NOMO-1 treated with DMSO at 0.1 percent for 48 hours (cell line): ENCODE measurements around the gene ETV4.

Source experiments
- DNase-seq: peaks from one replicate; lab custom pipeline; 2025; ENCODE audit not compliant: unreplicated experiment; lab: John Stamatoyannopoulos, UW

Gene ETV4

DNA sequence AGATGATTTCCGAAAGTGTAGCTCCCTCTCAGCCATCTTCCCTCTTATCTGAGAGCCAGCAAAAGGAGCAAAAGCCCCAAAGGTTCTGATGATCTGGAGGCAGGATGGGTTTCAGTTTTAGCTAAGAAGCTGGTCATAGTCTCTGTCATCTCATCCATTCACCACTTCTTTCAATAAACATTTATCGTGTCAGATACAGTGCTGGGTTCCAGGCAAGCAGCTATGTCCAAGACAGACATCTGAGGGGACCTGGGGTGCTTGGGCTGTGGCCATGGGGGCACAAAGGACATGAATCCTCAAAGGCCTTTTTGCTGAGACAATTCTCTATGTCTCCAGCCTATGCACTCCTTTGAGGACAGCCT is 1.0 kb upstream of the ETV4 start:
- no peak for DNase-seq

DNA sequence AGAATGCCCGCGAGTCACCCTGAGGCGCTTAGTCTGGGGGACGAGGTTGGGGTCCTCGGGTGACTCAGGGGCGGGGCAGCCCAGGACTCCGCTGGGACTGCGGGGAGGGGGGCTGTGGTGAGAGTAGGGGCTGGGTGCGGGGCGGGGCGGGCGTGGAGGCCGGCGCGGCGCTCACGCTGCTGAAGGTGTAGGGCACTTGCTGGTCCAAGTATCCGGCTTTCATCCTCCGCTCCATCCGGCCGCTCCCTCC is 832 bp downstream of the ETV4 start:
- no peak for DNase-seq

DNA sequence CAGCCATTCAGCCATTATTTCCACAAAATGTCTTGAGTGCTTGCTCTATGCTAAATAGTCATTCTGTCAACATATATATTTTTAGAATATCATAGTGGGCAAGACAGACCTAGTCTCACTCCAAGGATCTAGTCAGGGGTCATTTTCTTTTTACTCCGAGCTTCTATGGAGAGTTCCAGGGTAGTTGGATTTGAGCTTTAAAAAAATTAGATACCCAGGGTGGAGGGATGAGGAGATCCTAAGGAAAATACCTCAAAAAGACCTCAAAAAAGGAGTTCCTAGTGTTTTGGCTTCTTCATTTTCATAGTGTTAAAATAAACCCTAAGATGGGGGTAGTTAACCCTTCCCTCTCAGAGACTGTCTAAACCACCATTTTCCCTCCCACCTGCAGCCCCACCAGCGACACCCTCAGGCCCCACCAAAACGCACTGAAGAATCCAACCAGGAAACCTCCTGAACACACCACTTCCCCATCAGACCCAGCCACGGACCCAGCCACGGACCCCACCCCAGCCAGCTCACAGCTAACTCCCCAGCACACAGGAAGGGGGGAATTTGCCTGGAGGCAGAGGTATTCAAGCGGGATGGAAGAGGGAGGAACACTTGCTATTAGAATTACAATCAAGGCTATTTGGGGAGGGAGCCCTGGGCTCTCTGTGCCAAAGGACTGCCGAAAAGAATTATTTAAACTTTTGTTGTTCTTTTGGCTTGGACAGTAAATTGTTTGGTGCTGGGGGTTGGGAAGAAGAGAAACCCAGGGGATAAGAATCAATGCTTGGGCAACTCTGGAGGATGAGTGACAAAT is 2.2 kb downstream of the ETV4 start:
- DNase-seq = no peak

DNA sequence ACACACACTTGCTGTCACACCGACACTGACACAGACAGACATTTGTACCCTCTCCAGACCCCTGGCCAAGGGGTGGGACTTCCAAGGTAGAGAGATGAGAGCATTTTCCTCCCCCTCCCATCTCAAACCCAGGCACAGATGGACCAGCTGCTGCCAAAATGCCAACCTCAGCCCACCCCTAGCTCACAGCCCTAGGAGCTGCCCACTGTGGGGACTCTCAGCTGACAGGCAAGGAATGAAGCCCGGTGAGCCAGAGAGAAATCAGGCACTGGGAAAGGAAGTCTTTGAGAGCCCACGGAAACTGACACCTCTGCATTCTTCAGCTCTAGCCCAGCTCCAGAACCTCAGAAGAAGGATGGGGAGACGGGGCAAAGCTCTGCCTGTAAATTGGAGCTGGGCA is 2.8 kb downstream of the ETV4 start:
- DNase-seq = no peak

DNA sequence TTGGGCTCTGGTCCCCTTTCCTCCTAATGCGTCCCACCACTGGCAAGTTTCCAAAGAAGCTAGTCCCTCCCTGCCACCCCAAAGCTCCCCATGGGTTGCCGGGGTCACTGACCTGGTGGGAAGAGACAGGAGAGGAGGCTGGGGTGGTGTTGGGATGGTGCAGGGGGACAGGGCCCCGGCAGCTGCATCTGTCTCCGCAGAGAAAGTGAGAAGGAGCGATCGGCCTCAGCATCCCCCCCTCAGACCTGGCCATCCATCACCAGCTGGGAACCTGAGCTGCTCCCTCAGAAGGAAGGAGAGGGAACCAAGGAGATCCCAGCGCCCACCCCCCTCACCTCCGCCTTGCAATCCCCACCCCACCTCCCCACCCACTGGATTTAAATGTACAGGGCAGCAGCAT is 3.3 kb downstream of the ETV4 start:
- no peak for DNase-seq

DNA sequence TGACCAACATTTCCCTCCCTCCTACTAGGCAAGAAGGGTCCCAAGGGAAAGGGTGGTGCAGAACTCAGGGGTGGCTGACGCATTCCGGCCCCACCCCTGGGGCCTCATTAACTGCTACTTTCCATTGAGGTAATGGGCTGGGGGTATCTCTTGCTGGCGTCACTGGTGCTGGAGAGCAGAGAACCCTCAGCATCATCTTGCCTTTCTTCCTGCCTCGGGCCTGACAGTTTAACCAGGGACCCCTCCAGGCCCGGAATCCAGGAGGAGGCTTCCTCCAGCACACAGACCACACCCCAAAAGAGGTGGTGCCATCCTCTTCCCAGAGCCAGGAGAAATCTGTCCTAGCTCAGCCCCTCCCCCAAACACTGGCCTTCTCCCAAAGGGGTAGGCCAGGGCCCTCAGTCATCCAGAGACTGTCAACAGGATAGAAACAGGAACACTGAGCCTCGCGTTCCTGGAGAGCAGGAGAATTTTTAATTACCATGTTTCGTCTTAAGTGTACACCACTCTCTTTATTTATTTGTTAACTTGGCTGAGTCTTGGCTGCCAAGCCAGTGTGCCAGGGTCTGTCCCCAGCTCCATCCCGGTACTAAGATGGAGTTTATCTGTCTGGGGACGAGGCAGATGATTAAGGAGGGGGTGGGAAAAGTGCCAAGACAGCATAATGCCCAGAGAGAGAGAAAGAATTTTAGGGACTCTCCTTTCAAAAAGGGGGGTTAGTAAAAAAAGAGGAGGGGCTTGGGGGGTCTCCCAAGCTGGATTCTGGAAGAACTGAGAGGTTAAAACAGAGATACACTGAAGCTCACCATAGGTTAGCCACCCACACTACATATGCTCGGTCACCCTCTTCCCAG is 5.1 kb downstream of the ETV4 start:
- DNase-seq = no peak

DNA sequence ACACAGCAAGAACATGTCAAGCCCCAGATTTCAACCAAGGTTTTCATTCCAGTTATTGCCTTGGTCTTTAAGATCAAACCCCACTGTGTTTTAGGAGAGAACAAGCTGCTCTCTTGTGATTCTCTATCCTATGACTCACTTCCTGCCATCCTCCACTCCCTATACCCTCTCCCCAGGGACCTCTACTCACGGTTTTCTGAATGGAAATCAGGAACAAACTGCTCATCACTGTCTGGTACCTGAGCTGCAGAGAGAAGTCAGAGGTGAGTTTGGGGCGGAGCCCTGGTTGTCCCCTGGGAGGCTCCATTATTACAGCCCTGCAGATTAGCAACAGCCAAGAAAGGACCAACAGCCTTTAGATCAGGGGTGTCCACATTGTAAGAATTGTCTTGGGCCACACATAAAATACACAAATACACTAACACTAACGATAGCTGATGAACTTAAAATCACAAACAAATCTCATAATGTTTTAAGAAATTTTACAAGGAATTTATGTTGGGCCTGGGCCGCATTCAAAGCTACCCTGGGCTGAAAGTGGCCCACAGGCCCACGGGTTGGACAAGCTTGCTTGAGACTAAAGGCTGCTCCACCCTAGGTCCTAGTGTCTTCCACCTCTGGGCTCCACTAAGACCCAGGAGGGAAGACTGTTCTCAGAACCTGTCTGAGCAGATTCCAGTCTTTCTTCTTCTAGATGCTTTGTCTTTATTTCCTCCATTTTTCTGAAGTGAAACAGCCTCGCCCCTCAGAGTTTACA is 9.7 kb downstream of the ETV4 start:
- DNase-seq = no peak

DNA sequence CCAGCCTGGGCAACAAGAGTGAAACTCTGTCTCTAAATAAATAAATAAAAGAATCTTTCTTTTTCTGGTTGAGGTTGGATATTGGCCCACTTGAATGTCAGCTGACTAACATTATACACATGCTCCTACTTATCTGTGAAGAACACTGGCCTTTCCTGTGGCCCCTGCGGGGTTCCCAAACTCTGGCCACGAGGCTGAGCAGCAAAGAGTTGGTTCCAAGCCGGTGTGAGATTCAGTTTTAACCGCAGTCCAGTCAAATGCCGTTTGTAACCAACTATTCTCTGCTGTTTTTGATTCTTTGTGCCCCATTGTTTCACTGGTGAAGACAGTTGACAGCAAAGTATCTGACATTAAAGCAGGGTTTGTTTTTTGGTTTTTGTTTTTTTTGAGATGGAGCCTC is 11.2 kb downstream of the ETV4 start:
- no peak for DNase-seq

DNA sequence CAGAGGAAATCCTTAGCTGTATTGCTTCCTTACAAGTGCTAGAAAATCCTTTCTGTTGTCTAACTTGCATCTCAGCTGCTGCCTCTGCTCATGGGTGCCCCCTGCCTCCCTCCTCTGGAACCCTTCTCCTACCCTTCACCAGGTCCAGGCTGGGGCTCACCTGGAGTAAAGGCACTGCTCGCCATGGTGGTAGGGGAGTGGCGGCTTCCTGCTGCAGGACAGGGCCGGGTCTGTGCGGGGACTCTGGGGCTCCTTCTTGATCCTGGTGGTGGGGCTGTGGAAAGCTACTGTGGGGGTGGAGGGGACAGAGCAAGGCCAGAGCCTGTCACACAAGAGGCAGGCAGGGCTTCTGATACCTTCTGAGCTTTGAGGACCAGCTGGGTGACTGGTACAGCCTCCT is 12.4 kb downstream of the ETV4 start:
- no peak for DNase-seq

DNA sequence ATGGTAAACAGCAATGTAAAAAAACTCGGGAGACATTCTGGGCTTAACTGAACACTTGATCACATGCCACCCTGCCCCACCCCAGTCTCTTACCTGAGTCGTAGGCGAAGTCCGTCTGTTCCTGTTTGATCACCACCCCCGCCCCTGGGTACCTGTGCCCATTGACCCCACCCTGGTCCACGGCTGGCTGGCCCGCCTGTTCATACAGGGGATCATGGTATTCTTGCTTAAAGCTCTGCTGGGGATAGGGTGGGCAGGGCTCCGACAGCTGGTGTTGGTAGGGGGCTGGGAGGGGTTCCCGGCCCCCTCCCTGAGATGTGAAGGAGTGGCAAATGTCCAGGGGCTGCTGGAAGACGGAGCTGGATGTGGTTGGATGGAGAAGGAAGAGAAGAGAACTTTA is 13.6 kb downstream of the ETV4 start:
- no peak for DNase-seq

DNA sequence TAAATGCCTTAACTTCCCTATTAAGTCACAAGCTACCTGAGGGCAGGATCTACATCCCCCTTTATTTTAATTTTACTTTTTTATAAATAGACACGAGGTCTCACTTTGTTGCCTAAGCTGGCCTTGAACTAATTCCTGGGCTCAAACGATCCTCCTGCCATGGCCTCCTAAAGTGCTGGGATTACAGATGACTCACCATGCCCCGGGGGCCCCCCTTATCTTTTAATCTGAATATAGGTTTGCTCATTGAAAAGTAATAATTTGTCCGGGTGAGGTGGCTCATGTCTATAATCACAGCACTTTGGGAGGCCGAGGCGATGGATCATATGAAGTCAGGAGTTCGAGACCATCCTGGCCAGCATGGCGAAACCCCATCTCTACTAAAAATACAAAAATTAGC is 14.2 kb downstream of the ETV4 start:
- DNase-seq = no peak

DNA sequence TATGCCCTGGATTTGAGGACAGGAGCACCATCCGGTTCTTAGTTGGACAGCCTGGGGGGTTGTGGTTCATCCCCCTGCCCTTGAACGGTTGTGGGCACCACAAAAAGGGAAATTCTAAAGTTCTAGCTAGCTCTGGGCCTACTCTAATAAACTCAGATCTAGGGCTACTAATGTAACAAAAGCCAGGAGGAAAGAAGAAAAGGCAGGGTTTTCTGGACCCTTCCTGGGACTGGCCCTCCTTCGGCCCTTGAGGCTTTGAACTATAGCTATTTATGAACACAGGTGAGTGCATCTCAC is 15.1 kb downstream of the ETV4 start:
- DNase-seq = no peak

DNA sequence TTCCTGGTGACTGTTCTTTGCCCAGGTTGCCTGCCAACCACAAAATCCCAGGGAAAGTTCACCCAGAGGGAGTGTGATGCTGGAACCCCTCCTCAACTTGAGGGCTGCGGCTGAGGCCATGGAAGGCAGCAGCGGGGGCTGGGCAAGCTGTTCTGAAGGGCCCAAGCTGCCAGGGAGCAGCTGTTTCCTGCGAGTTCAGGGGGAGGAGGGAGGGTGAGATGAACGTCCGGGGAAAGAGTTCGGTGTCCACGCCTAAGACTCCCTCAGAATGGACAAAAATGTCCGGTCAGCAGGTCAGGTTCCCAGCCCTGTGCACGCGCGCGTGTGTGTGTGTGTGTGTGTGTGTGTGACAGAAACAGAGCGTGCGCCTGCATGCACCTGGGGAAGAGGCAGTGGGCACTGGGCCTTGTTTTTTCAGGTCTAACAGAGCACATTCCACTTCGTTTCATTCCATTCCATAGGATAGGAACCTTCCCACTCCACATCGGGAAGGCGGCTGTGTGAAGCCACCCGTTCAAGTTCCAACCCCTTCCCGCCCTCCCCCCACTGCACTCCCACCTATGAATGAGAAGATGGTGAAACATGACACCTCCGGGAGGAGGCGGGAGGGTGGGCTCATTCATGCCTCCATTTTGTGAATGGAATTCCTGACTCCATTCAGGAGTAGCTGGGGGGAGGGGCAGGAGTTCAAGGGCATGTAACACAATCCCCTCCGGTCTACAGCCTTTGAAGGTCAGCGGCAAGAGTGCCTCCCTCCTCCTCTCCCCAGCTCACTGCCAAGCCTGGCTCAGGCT is 15.7 kb downstream of the ETV4 start:
- DNase-seq = no peak

DNA sequence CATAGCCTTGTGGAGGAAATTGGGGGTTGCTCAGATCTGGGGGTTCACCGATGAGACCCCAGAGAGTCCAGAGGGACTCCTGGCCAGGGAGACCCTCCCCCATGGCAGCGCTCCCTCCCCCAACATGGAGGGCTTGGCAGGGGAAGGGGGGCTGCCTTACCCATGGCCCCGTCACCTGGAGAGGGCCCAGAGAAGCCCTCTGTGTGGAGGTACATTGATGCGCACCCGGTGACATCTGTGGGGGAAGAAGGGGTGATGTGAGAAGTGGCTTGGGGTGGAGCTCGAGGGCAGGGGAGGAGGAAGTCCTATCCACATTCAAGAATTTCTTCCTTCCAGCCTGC is 16.2 kb downstream of the ETV4 start:
- no peak for DNase-seq

DNA sequence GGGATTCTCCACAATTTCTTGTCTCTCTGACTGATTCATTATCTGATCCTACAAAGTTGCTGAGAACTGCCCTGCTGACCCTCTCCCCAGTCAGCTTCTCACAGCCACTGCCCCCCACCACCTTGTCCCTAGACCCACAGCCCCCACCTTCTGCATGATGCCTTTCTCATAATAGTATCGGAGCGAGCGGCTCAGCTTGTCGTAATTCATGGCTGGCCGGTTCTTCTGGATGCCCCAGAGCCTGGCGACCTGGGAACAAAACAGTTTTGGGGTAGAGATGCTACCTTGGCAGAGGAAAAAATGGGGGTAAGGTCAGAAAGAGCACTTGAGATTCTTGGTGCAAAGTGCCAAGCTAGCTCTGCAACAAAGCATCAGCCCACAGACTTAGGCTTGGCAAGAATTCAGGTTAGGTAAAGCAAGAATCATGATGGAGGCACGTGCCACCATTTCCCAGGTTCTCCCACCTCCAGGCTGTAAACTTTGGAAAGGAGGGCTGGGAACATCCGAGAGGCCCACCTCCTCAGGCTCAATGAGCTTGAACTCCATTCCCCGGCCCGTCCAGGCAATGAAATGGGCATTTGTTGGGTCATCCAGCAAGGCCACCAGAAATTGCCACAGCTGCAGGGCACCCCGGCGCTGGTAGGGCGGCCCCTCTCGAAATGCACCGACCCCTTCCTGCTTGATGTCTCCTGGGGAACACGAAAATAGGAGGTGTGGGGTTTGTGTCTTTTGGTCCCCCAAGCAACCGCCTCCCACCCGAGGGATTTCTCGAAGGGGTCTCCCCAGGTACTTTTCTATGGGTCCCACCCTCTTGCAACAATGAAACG is 16.9 kb downstream of the ETV4 start:
- no peak for DNase-seq

DNA sequence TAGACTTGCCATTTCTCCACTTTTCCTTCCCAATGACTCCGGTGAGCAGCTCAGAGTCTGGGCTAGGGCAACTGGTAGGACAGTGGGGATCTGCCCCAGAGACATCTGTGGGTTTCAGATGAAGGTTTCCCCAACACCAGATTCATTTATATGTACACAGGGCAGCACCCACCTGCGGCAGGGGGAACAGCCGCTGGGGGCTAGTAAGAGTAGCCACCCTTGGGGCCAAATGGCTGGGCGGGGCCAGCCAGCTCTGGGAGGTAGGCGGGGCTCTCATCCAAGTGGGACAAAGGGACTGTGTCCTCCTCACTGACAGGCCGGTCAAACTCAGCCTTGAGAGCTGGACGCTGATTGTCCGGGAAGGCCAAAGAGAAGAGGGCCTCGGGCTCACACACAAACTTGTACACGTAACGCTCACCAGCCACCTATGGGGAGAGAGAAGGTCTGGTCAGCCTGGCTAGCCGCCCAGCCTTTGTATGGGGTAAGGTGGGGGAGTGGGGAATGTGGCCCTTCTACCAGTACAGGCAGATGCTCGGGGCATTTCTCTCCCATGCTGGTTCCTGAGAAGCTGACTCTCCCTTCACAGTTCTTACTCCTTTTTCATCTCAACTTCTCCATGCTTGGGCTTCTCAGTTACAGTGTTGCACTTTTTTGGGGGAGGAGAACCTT is 17.7 kb downstream of the ETV4 start:
- no peak for DNase-seq

DNA sequence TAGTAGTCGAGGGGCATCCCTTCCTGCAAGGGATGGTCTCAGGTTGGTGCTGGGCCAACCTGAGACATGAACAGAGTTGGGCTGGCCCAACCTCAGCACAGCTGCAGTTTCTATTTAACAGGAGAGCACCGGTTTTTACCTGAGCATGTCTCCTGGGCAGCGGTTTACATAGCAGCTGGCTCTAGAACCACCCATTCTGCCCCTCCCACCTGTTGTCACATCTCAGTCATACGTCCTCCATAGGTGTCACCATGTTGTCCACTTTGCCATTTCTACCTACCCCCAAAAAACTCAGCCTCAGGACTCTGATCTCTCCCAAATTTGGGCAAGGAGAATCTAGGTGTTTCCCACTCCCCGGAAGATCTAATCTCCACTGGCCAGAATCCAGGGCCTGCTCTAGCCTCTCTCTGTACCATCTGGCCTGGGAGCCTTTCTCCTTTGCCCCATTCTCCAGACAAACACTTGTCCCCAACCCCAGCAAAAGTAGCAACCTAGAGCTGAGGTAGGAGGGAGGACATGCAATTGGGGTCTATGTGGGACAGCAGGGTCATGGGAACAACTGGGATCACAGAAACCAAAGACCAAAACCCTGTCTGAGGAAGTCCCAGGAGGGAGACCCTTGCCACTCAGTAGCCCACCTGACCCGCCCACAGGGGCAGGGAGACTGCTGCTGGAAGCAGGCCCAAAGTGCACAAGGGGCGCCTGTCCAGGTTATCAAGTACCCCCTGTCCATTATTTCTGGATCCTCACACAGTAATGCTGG is 19.1 kb downstream of the ETV4 start:
- DNase-seq = no peak

DNA sequence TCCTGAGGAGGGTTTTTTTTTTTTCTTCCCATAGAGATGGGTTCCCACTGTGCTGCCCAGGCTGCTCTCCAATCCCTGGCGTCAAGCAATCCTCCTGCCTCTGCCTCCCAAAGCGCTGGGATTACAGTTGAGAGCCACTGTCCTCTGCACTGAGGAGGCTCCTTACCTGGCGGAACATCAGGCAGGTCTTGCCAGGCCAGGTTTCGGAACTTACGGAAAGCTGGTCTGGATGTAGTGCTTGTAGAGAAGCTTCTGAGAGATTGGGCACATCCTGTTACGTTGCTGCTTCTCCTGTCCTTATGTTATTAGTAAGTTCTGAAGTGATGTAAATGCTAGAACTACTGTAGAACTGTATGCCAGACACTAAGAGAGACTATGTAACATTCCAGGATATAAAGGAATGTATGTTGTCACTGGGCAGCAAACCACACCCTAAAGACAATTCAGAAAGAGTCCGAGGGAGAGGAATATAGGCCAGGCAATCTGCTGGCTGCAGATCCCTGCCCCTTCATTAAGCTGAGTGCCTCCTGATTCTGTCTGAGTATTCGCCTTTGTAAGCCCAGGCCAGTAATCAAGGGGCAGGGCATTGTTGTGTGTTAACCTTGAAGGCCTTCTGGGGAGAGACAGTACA is 21.1 kb downstream of the ETV4 start:
- DNase-seq = no peak

DNA sequence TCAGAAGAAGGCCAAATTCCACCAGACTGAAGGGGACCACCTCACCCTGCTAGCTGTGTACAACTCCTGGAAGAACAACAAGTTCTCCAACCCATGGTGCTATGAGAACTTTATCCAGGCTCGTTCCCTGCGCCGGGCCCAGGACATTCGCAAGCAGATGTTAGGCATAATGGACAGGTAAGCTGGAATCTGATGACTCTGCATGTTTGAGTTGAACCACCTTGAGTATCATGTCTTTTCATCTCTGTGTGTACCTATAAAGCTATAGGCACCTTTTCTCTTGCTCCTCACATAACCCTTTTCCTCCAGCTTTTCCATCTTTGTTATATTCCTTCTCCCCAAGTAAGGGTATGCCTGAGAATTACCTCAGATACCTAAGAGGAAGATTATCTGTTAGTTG is 24.8 kb downstream of the ETV4 start:
- DNase-seq = no peak
